GM21737 (cell line): ENCODE results near the gene MSMP.

ENCODE experiments used
- ATAC-seq: cut with Tn5 transposase; IDR thresholded peaks from one replicate; pipeline ENCODE4 v1.9.1; 2021; ENCODE audit warnings: mild to moderate bottlenecking, moderate library complexity; ENCODE audit not compliant: unreplicated experiment

MSMP gene

DNA sequence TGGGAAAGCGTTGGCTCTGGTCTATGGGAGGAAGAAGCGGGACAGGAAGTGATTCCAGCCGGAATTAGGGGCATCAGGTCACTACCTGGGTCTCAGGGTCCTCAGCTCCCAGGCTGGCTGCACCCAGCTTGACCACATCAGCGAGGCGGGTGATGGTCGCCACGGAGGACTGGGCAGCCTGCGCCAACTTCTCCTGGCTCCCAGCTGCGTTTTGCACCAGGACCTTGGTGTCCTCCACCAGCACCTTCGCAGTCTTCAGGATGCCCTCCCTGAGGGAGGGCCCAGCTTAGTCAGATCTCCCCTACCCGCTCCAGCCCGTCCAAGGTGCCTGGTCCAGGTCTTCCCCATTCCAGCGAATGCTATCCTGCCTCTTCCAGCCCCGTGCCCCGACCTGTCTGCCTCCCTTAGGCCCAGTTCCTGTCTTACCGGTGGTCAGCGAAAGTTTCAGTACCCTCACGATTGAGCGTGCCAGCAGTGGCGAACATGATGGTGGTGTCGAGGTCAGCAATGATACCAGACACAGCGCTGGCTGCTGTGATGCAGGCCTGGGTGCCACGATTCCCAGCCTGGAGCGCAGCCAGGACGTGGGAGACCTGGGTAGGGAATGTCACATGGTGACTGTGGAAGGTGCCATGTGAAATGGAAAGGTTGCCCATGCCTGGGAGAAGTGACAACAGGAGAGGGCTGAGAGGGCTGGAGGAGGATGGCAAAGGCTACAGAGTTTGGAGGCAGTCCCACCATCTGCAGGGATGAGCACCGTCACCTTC is 50.0 kb downstream of the MSMP start:
- no peak for ATAC-seq
